Cerebellar cortex (tissue), 1 donor: ENCODE data around the gene MCCC2.
"Not testable (repeated sequence)": the region's sequence is repeated elsewhere in the genome, so short reads cannot be mapped to it uniquely, and the experiment has no call there.

Experiments
- DNase-seq: peaks from one replicate; pipeline ENCODE4 v3.0.0-alpha.2; 2015; ENCODE audit warnings: low spot score

The MCCC2 gene

GRCh38 chr5:71597001-71597400 lies 9.9 kb downstream of the MCCC2 start:
- no peak for DNase-seq

GRCh38 chr5:71600783-71601182 lies 13.6 kb downstream of the MCCC2 start:
- DNase-seq = peak; percentile 6

DNA sequence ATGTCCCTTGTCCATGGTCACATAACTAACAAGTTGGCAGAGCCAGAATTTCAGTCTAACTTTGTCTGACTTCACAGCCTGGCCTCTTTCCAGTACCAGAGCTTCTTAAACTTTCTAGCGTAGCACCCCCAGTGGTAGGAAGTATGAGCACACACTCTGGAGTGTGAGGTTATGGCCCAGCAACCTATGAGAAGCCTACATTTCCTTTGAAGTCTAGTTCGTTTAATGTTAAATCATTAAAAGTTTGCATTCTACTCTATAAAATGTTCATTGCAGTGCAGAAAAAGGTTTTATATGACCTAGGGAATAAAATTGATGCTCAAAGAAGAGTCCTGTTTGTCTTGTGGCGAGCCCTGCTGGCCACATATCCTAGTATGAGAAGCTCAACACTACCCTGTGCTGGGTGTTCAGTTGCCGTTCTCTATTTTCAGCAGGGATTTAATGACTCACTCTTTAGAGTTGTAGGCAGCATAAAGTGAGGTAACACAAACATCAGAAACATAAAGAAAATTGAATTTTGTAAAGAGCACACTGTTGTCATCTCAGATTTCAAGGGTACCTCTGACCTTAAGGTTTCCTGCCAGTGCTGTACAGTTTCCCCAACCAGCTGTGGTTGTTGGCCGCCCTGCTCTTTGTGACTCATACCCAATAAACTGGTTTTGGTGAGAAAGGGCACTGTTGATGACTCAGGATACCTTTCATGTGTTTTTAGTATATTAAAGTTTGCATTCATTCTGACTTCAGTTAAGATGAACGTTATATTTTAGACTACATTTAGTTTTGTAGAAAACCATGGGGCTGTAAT lies 14.3 kb downstream of the MCCC2 start:
- DNase-seq = peak; percentile 59

DNA sequence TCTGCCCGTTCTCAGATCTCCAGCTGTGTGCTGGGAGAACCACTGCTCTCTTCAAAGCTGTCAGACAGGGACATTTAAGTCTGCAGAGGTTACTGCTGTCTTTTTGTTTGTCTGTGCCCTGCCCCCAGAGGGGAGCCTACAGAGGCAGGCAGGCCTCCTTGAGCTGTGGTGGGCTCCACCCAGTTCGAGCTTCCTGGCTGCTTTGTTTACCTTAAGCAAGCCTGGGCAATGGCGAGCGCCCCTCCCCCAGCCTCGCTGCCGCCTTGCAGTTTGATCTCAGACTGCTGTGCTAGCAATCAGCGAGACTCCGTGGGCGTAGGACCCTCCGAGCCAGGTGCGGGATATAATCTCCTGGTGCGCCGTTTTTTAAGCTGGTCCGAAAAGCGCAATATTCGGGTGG lies 22.8 kb downstream of the MCCC2 start:
- DNase-seq = not testable (repeated sequence)

DNA sequence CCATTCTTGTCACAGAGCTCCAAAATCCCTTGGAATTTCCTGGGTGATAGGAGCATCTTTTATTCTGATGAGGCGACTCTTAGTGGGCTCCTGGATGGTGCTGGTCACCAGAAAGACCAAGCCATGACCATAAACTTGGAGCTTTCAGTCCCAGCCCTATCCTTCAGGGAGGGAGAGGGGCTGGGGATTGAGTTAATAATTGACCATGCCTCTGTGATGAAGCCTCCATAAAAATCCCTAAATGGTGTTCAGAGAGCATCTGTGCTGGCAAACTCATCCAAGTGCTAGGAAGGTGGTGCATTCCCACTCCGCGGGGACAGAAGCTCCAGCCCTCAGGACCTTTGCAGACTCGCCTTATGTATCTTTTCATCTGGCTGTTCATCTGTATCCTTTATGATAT lies 28.7 kb downstream of the MCCC2 start:
- no peak for DNase-seq

GRCh38 chr5:71620630-71621029 lies 33.5 kb downstream of the MCCC2 start:
- DNase-seq = no peak

DNA sequence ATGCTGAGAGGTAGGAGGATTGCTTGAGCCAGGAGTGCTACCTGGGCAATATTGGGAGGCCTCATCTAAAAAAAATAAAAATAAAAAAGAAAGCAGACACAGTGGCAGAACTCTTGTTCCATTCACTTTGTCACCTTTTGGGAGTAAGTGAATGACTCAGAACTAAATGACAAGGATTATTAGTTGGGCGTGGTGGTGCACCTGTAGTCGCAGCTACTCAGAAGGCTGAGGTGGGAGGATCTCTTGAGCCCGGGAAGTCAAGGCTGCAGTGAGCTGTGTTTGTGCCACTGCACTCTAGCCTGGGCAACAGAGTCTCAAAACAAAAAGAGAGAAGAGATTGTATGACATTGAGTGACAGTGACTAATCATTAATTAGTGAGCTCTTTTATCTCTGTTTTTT lies 34.1 kb downstream of the MCCC2 start:
- DNase-seq = no peak

DNA sequence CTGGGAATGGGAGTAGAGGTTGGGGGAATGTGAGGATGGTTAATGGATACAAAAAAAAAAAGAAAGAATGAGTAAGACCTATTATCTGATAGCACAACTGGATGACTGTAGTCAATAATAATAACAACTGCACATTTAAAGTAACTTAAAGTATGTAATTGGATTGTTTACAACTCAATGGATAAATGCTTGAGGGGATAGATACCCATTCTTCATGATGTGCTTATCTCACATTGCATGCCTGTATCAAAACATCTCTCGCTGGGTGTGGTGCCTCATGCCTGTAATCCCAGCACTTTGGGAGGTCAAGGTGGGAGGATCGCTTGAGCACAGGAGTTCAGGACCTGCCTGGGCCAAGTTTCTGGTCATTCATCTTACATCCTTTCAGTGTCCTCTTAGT lies 34.6 kb downstream of the MCCC2 start:
- DNase-seq = no peak

DNA sequence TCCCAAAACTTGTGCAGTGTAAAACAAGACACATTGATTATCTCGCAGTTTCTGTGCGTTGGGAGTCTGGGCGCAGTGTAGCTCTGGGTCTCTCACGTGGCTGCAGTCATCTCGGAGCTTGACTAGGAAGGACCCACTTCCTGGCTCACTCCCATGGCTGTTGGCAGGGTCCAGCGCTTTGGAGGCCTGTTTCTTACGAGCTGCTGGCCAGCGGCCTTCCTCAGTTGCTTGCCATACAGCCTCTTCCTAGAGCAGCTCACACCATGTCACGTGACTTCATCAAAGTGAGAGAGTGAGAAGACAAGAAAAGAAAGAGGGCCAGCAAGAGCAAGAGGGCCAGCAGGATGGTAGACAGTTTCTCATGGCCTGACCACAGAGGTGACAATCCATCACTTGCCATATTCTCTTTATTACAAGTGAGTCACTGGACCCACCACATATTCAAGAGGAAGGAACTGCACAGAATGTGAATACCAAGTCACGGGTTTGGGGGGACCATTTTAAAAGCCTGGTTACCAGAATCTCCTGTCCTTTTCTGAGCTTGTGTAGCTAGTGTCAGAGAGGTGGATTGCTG lies 36.2 kb downstream of the MCCC2 start:
- no peak for DNase-seq

DNA sequence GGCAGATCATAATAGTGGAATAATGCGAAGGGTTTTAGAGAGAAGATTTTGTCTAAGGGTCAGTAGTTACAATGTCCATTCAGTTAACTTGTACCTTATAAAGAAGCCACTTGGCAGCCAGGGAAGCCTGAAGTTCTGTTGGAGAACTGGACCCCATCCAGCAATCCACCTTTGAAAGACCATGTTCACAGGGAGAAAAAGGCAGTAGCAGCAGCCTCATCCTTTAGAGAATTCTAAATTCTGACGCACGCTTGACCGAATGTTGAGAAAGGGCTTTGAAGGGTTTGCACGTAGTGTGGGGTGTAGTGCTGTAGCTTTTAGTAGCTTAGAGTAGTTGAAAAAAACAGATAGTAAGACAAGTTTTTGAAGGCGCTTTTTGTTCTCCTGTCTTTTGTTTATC lies 42.8 kb downstream of the MCCC2 start:
- no peak for DNase-seq

GRCh38 chr5:71631070-71631469 lies 43.9 kb downstream of the MCCC2 start:
- DNase-seq = no peak

- DNase-seq = no peak
Observed at GRCh38 chr5:71632168-71632567, 45.0 kb downstream of the MCCC2 start.

DNA sequence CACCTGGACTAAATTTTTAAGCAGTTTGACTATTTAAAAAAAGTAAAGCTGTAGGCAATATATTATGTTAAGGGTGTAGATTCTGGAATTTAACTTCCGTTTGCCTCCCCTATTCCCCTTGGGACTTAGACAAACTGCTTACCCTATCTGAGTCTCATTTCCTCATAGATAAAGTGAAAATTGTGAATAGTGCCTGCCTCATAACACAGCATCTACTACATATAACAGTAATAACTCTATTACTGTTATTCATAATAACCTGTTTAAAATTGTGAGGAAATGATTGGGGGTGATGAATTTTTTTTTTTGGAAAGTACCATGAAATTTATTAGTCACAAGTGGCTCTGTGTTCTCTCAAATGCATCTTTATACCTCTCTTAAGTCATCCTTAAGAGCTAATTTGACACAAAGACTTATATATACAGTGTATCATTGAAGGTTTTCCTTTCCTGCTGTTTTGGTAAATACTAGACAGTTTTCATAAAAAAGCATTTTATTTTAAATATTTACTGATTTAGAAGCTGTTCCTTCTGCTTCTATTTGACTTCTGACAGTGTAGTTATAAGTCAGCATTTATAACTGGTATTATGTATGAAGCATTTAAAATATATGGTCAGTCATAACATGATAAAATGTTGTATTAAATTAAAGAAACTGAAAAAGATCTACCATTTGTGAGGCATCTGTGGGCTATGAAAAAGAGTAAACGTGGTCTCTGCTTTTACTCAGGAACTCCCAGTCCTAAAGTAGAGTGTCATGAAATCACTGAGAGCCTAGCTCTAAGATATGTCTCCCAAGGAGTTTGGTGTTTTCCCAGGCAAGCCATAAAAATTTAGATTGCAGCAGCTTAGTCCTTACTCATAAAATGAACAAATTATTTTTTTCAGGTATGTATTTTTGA lies 46.4 kb downstream of the MCCC2 start:
- DNase-seq = no peak

DNA sequence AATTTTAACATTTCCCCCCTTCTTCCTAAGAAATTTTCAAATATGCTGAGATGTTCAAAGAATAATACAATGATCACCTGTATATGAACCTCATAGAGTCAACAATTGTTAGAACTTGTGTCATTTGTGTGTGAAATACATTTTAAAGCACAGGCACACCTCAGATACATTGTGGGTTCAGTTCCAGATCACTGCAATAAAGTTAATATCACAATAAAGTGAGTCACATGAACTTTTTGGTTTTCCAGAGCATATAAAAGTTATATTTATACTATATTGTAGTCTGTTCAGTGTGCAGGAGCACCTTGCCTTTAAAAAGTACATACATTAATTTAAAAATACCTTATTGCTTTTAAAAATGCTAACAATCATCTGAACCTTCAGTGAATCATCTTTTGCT lies 50.0 kb downstream of the MCCC2 start:
- no peak for DNase-seq

GRCh38 chr5:71640408-71640807 lies 53.3 kb downstream of the MCCC2 start:
- DNase-seq = no peak

DNA sequence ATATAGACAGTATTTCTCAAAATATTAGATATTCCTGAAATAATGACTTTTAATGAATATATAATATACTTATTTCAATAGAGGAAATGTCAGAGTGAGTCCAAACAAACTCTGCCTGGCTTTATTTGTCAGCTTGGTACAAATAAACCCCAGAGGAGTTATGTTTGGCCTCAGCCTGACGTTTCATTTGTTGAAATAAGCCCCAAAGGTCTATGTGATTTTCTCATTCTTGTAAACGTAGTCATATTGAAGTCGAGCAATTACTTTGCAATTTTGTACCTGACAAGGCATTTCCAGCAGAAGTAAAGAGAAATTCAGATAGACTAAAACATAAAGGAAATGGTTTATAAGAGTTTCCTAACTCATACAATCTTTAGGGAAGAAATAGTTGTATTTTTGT lies 57.9 kb downstream of the MCCC2 start:
- DNase-seq = no peak

GRCh38 chr5:71650940-71651339 lies 63.8 kb downstream of the MCCC2 start:
- not testable (repeated sequence) for DNase-seq

DNA sequence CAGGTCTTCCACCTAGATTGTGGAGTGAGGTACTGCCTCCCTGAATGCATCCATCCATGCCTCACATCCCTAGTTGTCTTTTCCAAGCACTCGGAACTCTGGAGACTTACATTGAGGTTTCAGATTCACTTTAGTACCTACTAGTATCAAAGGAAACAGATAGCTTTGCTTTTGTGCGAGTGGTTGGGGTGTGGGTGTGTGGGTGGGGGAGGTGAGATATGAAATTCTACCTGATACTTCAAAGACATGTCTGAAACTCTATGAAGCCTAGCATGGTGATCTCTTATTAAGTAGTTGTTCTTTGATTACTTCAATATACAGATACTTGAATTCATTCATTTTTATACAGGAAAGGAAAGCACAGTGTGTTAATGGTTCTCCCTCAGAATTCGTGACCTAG lies 64.4 kb downstream of the MCCC2 start:
- no peak for DNase-seq

GRCh38 chr5:71652349-71652748 lies 65.2 kb downstream of the MCCC2 start:
- DNase-seq = no peak

GRCh38 chr5:71652803-71653543 lies 65.8 kb downstream of the MCCC2 start:
- peak; percentile 29 for DNase-seq

DNA sequence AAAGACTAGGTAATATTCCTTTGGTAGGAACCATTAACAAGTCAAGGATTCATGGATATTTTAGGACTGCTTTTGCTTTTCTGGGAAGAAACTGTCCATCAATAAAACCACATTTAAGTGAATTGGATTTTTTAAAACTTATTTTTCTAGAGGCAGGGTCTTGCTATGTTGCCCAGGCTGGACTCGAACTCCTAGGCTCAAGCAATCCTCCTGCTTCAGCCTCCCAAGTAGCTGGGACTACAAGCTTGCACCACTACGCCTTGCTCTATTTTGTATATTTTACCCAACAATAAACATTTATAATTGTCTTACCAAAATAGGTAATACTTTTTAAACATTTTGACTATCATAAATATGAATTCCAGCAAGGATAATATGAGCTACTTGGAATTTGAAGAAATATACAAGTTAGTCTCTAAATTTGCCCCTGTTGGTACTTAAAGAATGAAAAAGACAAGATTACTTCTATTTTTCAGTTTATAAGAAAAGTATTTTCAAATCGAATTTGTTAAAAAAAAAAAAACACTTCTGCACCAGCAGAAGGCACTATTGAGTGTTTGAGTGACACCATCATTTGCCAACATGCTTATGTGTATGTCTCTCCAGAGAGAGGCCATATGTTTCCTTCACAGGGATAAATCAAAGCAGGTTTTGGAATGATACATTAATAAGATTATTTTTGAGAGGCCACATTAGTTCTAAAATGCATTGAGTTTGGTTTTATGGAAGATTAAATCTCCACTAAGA lies 71.9 kb downstream of the MCCC2 start:
- no peak for DNase-seq
